GM10266 (cell line): ENCODE data around the gene AJAP1.
A peak's percentile ranks its signal among the peaks of the same experiment; 100 is the strongest.

Source experiments
- DNase-seq: peaks from one replicate; pipeline ENCODE4 v3.0.0; 2012; ENCODE audit errors: extremely low spot score
- TF ChIP-seq, protein P1 (sequence below): IDR thresholded peaks from 2 replicates; pipeline ENCODE4 v1.5.1; 2012; ENCODE audit warnings: mild to moderate bottlenecking, low read depth; ENCODE audit not compliant: control insufficient read depth, insufficient read depth; ENCODE audit errors: missing control alignments

The AJAP1 gene

DNA sequence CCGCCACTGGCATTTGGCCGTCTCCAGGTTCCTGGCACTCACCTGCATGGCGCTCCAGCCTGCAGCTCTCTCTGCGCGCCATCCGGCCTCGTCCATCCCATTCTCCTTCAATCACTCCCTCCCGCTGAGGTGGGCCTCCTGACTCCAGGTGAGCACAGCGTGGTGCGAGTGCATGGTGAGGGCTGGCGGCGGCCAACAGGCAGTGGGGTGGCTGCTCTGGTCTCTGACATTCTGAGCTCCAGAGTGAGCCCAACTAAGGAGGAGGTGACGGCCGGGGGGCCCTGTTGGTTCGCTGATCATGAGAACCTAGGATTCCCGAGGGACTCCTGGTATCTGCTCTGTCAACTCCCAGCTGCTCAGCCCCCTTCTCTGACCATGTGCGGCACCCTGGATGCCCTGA lies 130.4 kb downstream of the AJAP1 start:
- TF ChIP-seq, protein P1, sequence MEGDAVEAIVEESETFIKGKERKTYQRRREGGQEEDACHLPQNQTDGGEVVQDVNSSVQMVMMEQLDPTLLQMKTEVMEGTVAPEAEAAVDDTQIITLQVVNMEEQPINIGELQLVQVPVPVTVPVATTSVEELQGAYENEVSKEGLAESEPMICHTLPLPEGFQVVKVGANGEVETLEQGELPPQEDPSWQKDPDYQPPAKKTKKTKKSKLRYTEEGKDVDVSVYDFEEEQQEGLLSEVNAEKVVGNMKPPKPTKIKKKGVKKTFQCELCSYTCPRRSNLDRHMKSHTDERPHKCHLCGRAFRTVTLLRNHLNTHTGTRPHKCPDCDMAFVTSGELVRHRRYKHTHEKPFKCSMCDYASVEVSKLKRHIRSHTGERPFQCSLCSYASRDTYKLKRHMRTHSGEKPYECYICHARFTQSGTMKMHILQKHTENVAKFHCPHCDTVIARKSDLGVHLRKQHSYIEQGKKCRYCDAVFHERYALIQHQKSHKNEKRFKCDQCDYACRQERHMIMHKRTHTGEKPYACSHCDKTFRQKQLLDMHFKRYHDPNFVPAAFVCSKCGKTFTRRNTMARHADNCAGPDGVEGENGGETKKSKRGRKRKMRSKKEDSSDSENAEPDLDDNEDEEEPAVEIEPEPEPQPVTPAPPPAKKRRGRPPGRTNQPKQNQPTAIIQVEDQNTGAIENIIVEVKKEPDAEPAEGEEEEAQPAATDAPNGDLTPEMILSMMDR = no peak
- no peak for DNase-seq

DNA sequence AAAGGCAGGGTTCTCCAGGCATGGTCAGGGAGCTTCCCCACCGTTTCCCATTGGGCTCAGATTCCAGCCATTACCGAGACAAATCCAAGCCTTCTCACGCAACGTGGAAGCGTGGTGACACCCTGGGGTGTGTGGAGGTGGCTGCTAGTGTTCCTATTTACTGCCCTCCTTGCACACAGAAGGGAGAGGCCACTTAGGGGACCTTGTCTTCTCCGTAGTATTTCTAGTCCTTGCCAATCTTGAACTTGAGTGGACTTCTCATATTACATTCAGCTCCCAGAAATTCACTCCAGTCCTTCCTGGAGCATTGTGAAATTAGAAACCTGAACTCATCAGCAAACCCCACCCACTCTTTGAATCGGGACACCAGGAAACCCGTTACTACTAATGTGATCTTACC lies 131.6 kb downstream of the AJAP1 start:
- TF ChIP-seq, protein P1 = no peak
- no peak for DNase-seq

DNA sequence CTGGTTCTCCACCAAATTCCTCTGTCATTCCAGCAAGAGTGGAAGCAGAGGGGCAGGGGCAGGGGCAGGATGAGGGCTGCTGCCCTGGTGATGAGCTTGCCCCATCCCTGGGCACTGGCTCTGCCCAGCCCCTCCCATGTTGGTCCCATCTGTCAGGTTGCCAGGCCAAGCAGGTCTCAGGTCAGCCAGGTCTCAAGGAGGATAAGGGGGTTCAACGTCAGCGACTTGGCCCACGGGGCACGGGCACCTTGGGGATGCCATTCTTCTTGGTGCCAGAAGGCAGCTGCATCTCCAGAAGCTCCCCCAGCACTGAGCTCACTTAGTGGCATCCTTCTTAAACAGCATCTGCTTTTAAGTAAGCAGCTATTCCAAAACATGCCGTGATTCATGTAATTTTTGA lies 133.1 kb downstream of the AJAP1 start:
- TF ChIP-seq, protein P1 = no peak
- no peak for DNase-seq

DNA sequence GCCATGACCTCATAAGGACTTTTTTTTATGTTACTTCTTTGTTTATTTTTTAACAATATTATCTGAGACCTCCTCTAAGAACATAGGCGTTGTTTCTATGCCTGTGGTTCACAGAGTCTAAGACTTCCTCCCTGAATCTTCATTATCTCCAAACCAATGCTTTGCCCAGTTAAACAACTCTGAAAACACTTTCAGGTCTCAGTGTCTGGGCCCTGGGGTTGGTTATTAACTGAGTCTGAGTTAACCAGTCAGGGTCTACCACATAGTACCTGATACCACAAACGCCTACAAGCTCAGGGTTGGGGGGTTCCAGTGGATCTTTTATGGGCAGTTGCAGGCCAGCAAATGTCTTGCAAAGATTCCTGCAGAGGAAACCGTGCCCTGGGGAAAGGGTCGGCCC lies 138.2 kb downstream of the AJAP1 start:
- no peak for DNase-seq
- TF ChIP-seq, protein P1 = no peak

DNA sequence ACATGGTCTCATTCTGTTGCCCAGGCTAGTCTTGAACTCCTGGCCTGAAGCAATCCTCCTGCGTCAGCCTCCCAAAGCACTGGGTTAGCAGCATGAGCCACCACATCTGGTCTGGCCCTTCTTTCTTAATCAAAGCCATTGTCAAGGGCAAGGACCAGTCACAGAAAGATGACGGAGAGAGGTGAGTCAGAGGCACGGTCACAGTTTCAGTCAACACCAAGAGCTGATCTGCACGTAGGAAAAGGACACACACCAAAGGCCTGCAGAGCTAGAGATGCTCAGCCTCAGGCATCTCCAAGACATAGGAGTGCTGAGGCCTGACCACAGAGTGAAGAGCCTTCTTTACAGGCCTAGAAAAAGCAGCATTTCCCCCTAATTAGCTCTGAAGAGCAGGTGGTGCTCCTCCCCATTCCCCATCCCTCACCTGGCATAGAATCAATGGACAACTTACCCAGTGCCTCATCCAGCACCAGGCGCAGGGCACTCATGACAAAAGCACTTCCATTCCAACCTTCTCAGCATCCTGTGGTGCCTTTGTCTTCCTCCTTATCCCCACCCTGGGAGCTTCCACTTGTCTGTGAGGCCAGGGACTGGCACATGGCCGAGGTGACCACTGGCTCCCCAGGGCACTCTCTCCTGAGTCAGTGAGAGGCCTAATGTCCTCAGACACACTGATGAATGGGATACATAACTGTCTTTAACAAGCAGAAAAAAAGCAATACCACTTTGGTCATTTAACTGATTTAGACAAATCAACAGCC lies 139.8 kb downstream of the AJAP1 start:
- TF ChIP-seq, protein P1 = no peak
- no peak for DNase-seq

DNA sequence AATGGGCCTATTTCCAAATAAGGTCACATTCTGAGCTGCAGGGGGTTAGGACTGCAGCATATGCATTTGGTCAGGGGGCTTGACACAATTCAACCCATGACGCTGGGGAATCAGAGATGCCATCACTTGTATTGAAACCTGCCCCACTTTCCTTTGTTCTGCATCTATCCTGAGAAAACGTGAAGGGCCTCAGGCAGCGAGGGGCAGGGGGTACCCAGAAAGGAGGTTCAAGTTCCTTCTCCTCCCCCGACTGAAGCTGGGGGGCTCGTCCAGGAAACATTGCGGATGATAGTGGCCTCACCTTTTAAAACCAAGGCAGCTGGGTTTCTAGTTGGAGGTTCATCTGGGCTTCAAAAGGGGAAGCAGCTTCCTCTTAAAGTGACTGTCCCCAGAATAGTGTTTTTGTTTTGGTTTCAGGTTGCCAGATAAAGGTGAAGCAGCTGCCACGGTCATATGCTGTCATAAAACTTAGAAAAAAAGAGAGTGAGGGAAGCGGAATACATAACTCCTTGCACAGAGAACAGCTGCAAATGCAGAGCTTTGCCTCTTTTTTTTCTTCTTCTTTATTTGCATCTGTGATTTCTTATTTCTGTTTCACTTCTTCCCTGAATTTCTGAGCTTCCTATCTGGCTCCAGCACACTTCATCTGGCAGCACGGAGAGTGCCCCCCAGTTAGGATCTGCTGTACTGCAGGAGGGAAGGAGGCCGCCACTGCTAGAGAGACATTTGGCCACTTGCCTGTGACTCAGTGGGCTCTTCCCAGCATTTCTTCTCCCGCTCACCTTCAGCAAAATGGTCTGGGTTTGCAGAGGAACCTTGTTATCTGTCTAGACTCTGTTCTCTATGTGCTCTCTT lies 142.0 kb downstream of the AJAP1 start:
- DNase-seq = peak; percentile 50
- TF ChIP-seq, protein P1 = no peak

DNA sequence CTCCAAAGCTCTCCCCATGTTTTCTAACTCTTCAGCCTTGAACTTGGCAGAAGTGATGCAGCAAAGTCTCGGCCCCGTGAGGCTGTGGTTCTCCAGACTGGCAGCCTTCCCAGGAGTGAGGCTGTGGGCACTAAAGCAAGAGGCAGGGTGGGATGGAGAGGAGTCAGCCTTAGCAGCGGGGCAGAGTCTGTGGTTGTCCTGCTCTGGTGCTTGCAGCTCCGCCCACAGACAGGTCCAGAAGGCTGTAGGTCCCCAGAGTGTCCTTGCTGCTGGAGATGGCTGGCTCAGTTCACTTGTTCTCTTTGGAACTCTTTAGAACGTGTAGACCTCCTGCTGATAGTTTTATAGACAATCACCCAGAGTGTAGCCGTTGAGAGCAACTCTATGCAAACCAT lies 142.6 kb downstream of the AJAP1 start:
- TF ChIP-seq, protein P1 = no peak
- no peak for DNase-seq
